Measurements from ENCODE around the gene FAM83E.
"Not testable (repeated sequence)": the region's sequence is repeated elsewhere in the genome, so short reads cannot be mapped to it uniquely, and the experiment has no call there.

The FAM83E gene

GRCh38 chr19:48614436-48615230 lies at the start of gene FAM83E:
FAM83E (minus strand) TSS chr19:48615076; CDS start chr19:48613372, 1,704 bp downstream.
- DNase-seq (ENCODE audit: low read depth, low spot score), result no peak

GRCh38 chr19:48664476-48664875 lies 49.6 kb upstream of the FAM83E start:
- DNase-seq (ENCODE audit: low read depth, low spot score), result no peak

- DNase-seq (ENCODE audit: low read depth, low spot score), result no peak
These were observed 48.8 kb upstream of the FAM83E start for GRCh38 chr19:48663667-48664066.

GRCh38 chr19:48661711-48662090 lies 46.8 kb upstream of the FAM83E start:
- DNase-seq (ENCODE audit: low read depth, low spot score), result no peak

GRCh38 chr19:48660852-48661710 lies 46.2 kb upstream of the FAM83E start:
- no peak for DNase-seq (ENCODE audit: low read depth, low spot score)

- DNase-seq (ENCODE audit: low read depth, low spot score), result no peak
These were observed 44.9 kb upstream of the FAM83E start for GRCh38 chr19:48659768-48660167.

- DNase-seq (ENCODE audit: low read depth, low spot score), result no peak
These were observed 43.6 kb upstream of the FAM83E start for GRCh38 chr19:48658483-48658882.

- DNase-seq (ENCODE audit: low read depth, low spot score), result not testable (repeated sequence)
These were observed 43.0 kb upstream of the FAM83E start for GRCh38 chr19:48657828-48658227.

- DNase-seq (ENCODE audit: low read depth, low spot score), result no peak
These were observed 42.1 kb upstream of the FAM83E start for GRCh38 chr19:48656840-48657474.

GRCh38 chr19:48654299-48655059 lies 39.6 kb upstream of the FAM83E start:
- DNase-seq (ENCODE audit: low read depth, low spot score), result no peak

GRCh38 chr19:48651683-48652048 lies 36.8 kb upstream of the FAM83E start:
- no peak for DNase-seq (ENCODE audit: low read depth, low spot score)

GRCh38 chr19:48650974-48651682 lies 36.3 kb upstream of the FAM83E start:
- no peak for DNase-seq (ENCODE audit: low read depth, low spot score)

- no peak for DNase-seq (ENCODE audit: low read depth, low spot score)
These were observed 33.3 kb upstream of the FAM83E start for GRCh38 chr19:48648134-48648533.

GRCh38 chr19:48646722-48647216 lies 31.9 kb upstream of the FAM83E start:
- DNase-seq (ENCODE audit: low read depth, low spot score), result no peak

GRCh38 chr19:48646001-48646721 lies 31.3 kb upstream of the FAM83E start, which contains the start of gene CA11:
CA11 (minus strand) TSS chr19:48646187; CDS start chr19:48645632, 555 bp downstream.
- no peak for DNase-seq (ENCODE audit: low read depth, low spot score)

GRCh38 chr19:48645620-48646000 lies 30.7 kb upstream of the FAM83E start:
- no peak for DNase-seq (ENCODE audit: low read depth, low spot score)

- no peak for DNase-seq (ENCODE audit: low read depth, low spot score)
These were observed 30.2 kb upstream of the FAM83E start for GRCh38 chr19:48644839-48645619.

- DNase-seq (ENCODE audit: low read depth, low spot score), result no peak
These were observed 29.5 kb upstream of the FAM83E start for GRCh38 chr19:48644355-48644754.

GRCh38 chr19:48642862-48643261 lies 28.0 kb upstream of the FAM83E start:
- no peak for DNase-seq (ENCODE audit: low read depth, low spot score)
